Suprapubic skin (tissue), 4 donors: ENCODE results near the gene ZFAND2B.

Experiments used
- CTCF ChIP-seq, 2 donors: fragments of 200-600 bp in 1 of 2; fragments of 450-650 bp in 1 of 2; sonication (generic) in 1 of 2; IDR thresholded peaks; one replicate each; pipeline ENCODE4 v1.5.1; 2016 to 2019; ENCODE audit warnings: antibody characterized with exemption in 2 of 2, mild to moderate bottlenecking in 1 of 2, moderate library complexity in 1 of 2
- POLR2A ChIP-seq, 2 donors: fragments of 450-650 bp; IDR thresholded peaks; one replicate each; pipeline ENCODE4 v1.6.1; 2017; ENCODE audit warnings: antibody characterized with exemption in 2 of 2, mild to moderate bottlenecking in 2 of 2, moderate library complexity in 2 of 2
- POLR2AphosphoS5 ChIP-seq, 3 donors: sonication (generic); formaldehyde crosslinking; IDR thresholded peaks; one replicate each; pipeline ENCODE4 v1.6.1; 2017; ENCODE audit warnings: antibody characterized with exemption in 3 of 3

DNA sequence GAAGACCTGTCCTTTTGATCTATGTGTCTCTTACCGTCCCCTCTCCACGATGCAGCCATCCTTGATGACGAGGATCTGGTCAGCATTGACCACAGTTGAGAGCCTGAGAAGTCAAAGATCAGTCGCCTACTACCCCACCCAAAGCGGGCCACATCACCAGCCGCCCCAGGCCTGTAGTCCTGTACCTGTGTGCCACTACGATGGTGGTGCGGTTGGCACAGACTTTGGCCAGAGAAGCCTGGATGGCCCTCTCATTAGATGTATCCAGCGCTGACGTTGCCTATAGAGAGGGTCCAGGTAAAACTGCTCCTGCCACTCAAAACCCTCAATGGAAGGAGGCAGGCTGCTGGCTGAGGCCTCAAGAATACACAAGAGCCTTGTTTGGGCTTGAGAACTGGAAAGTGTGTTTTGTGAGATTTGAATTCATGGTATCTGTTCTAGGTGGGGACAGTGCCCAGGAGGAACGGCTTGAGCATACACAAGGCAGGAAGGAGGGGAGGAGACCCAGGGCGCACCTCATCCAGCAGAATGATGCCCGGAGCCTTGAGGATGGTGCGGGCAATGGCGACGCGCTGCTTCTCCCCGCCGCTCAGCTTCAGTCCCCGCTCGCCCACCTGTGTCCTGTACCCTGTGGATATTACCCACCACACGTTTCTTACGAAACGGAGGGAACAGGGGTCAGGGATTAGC, 3.8 kb downstream of the ZFAND2B start:
- TF ChIP-seq CTCF (IDR thresholded peaks at IDR 0.05) (no peak), POLR2A (IDR thresholded peaks at IDR 0.05) (no peak), POLR2AphosphoS5 (IDR thresholded peaks at IDR 0.05) (no peak)
